Stimulated activated CD4-positive, alpha-beta T cell treated with anti-CD3 and anti-CD28 coated beads, Interleukin-2, amount 100 ng/mL, for 48 hours (primary cell): ENCODE measurements around the gene RNF144B.
"Not testable (repeated sequence)": the region's sequence is repeated elsewhere in the genome, so short reads cannot be mapped to it uniquely, and the experiment has no call there.

ENCODE experiments used
- DNase-seq, 2 donors: peaks; one replicate each; pipeline ENCODE4 v3.0.0-alpha.2; 2020

Gene RNF144B

GRCh38 chr6:18380158-18380836, 6.9 kb upstream of the RNF144B start:
- DNase-seq, result no peak

- DNase-seq, result no peak
These were observed 6.3 kb upstream of the RNF144B start for GRCh38 chr6:18380851-18381250.

- DNase-seq, result no peak
These were observed 3.7 kb upstream of the RNF144B start for GRCh38 chr6:18383441-18383840.

GRCh38 chr6:18384621-18385020, 2.5 kb upstream of the RNF144B start:
- no peak for DNase-seq

- no peak for DNase-seq
These were observed 713 bp upstream of the RNF144B start for GRCh38 chr6:18386298-18386976.

GRCh38 chr6:18388271-18388670, 1.1 kb downstream of the RNF144B start:
- no peak for DNase-seq

GRCh38 chr6:18388942-18389341, 1.8 kb downstream of the RNF144B start:
- DNase-seq, result no peak

- DNase-seq, result no peak
These were observed 2.3 kb downstream of the RNF144B start for GRCh38 chr6:18389479-18389878.

- DNase-seq, result no peak
These were observed 3.3 kb downstream of the RNF144B start for GRCh38 chr6:18390476-18390875.

GRCh38 chr6:18391023-18391422, 3.9 kb downstream of the RNF144B start:
- DNase-seq, result no peak

- DNase-seq, result no peak
These were observed 5.3 kb downstream of the RNF144B start for GRCh38 chr6:18392346-18392877.

- DNase-seq, result no peak
These were observed 6.5 kb downstream of the RNF144B start for GRCh38 chr6:18393698-18394097.

- no peak for DNase-seq
These were observed 8.2 kb downstream of the RNF144B start for GRCh38 chr6:18395177-18395855.

- DNase-seq, result no peak
These were observed 8.7 kb downstream of the RNF144B start for GRCh38 chr6:18395856-18396197.

GRCh38 chr6:18397701-18398100, 10.6 kb downstream of the RNF144B start:
- DNase-seq, result no peak

GRCh38 chr6:18398225-18398624, 11.1 kb downstream of the RNF144B start:
- not testable (repeated sequence) for DNase-seq

GRCh38 chr6:18400831-18401446, 13.8 kb downstream of the RNF144B start:
- no peak for DNase-seq

- not testable (repeated sequence) for DNase-seq
These were observed 17.8 kb downstream of the RNF144B start for GRCh38 chr6:18404965-18405364.

GRCh38 chr6:18405477-18406293, 18.5 kb downstream of the RNF144B start:
- DNase-seq, result no peak

GRCh38 chr6:18406955-18407749, 20.0 kb downstream of the RNF144B start:
- DNase-seq, result no peak

GRCh38 chr6:18409602-18410001, 22.5 kb downstream of the RNF144B start:
- not testable (repeated sequence) for DNase-seq

GRCh38 chr6:18410412-18410811, 23.3 kb downstream of the RNF144B start:
- no peak for DNase-seq
